Measurements from ENCODE around the gene KCNMB3.

DNA sequence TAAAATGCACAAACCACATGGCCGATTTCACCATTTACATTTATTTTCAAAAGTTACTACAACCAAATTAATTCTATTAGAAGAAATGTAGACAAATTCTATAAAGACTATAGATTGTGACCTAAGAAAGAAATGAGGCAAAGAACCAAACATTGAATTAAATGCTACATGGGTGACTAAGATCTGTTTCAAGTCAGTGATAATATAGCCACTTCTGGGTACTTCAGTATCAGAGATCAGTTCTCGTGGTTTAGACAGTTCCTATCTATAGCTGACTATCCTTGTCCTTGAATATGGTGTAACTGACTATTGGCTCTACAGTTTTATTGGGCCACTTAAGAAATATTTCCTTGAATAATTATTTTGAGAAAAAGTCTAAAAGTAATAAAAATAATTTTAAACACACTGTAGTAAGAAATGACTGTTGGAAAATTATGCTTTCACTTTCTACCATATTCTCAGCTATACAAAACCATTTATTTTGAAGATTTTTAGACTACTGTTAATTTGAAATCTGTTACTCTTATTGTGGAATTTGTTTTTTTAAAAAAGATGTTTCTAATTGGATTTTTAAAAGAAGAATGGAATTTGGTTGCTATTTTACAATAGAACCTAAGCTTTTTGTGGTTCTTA is 14.1 kb downstream of the KCNMB3 start:
- TF ChIP-seq, protein P1, sequence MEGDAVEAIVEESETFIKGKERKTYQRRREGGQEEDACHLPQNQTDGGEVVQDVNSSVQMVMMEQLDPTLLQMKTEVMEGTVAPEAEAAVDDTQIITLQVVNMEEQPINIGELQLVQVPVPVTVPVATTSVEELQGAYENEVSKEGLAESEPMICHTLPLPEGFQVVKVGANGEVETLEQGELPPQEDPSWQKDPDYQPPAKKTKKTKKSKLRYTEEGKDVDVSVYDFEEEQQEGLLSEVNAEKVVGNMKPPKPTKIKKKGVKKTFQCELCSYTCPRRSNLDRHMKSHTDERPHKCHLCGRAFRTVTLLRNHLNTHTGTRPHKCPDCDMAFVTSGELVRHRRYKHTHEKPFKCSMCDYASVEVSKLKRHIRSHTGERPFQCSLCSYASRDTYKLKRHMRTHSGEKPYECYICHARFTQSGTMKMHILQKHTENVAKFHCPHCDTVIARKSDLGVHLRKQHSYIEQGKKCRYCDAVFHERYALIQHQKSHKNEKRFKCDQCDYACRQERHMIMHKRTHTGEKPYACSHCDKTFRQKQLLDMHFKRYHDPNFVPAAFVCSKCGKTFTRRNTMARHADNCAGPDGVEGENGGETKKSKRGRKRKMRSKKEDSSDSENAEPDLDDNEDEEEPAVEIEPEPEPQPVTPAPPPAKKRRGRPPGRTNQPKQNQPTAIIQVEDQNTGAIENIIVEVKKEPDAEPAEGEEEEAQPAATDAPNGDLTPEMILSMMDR (IDR thresholded peaks at IDR 0.05; ENCODE audit: low read length), result no peak
- no peak for TF ChIP-seq EZH2 (IDR thresholded peaks at IDR 0.05; ENCODE audit: borderline replicate concordance, low read length)
